H1 (cell line): ENCODE measurements around the gene PCSK1N. TPM values are rescaled to one million over a fixed set of nuclear protein-coding genes. Genes with fewer than 3 reads are reported as not detected.

Experiments used
- CTCF ChIA-PET: fragments of 300-600 bp; sonication (Branson Sonifier 250); formaldehyde crosslinking; loops from one replicate; lab custom pipeline; 2021; ENCODE audit not compliant: partially characterized antibody; lab: Charles Lee
- POLR2A ChIA-PET: fragments of 300-600 bp; sonication (Branson Sonifier 250); formaldehyde crosslinking; loops from one replicate; lab custom pipeline; 2021; ENCODE audit warnings: inconsistent platforms; ENCODE audit not compliant: partially characterized antibody; lab: Charles Lee
- DNase-seq, 2 experiments: peaks; one replicate each; pipeline versions ENCODE4 v3.0.0 to v3.0.0-alpha.2; 2010 to 2022; ENCODE audit warnings: low spot score in 2 of 2, low read depth in 1 of 2, mixed read lengths in 1 of 2
- FAIRE-seq: peaks from 2 replicates; lab custom pipeline; 2011; peaks lifted over from hg19 to GRCh38; lab: Jason Lieb, UNC
- H2AFZ ChIP-seq: 2 replicates; pipeline ENCODE4 v1.8.1; 2012; ENCODE audit warnings: low read length, inconsistent platforms
- H2AK5ac ChIP-seq: 2 replicates; pipeline ENCODE4 v1.6.1; 2013; ENCODE audit warnings: low read depth, low read length
- H2BK120ac ChIP-seq: replicated peaks from 2 replicates; pipeline ENCODE3; 2013; ENCODE audit warnings: low read depth, low read length, inconsistent platforms
- H2BK12ac ChIP-seq: 2 replicates; pipeline ENCODE4 v1.6.1; 2013; ENCODE audit warnings: low read depth, low read length
- H2BK15ac ChIP-seq: 2 replicates; pipeline ENCODE4 v1.6.1; 2013; ENCODE audit warnings: low read length
- H2BK20ac ChIP-seq: 2 replicates; pipeline ENCODE4 v1.6.1; 2013; ENCODE audit warnings: low read length
- H2BK5ac ChIP-seq: 2 replicates; pipeline ENCODE4 v1.6.1; 2013; ENCODE audit warnings: low read depth, low read length
- H3K14ac ChIP-seq: 2 replicates; pipeline ENCODE4 v1.6.1; 2013; ENCODE audit warnings: inconsistent platforms; ENCODE audit not compliant: insufficient read length
- H3K18ac ChIP-seq: 2 replicates; pipeline ENCODE4 v1.6.1; 2013; ENCODE audit warnings: low read length; ENCODE audit errors: extremely low read depth
- H3K23ac ChIP-seq: 2 replicates; pipeline ENCODE4 v1.6.1; 2013; ENCODE audit warnings: inconsistent platforms; ENCODE audit not compliant: insufficient read length
- H3K23me2 ChIP-seq: 2 replicates; pipeline ENCODE4 v1.6.1; 2013; ENCODE audit warnings: low read depth, low read length
- H3K27ac ChIP-seq: 2 replicates; pipeline ENCODE4 v1.6.1; 2011; ENCODE audit warnings: low read depth, low read length, inconsistent platforms
- H3K27me3 ChIP-seq, 4 experiments: replicated peaks in 1 of 4; 1 replicate in 1 of 4; 2 replicates in 3 of 4; pipeline versions ENCODE4 v1.6.1 to v1.8.1; 2011 to 2013; ENCODE audit warnings: low read length in 3 of 4, mild to moderate bottlenecking in 3 of 4, inconsistent platforms in 2 of 4, mixed read lengths in 2 of 4, moderate library complexity in 1 of 4; ENCODE audit not compliant: control insufficient read depth in 3 of 4, insufficient read depth in 3 of 4; ENCODE audit errors: extremely low read depth in 1 of 4
- H3K36me3 ChIP-seq, 4 experiments: 2 replicates each; pipeline versions ENCODE4 v1.6.1 to v1.8.1; 2011 to 2013; ENCODE audit warnings: mild to moderate bottlenecking in 4 of 4, low read length in 3 of 4, moderate library complexity in 2 of 4, control low read depth in 1 of 4, inconsistent platforms in 1 of 4; ENCODE audit not compliant: insufficient read depth in 4 of 4, control insufficient read depth in 2 of 4
- H3K4ac ChIP-seq: replicated peaks from 2 replicates; pipeline ENCODE3; 2013; ENCODE audit warnings: low read length, low read depth, mixed read lengths, inconsistent platforms; ENCODE audit not compliant: insufficient read length
- H3K4me1 ChIP-seq, 4 experiments: replicated peaks in 1 of 4; 1 replicate in 1 of 4; 2 replicates in 3 of 4; pipeline versions ENCODE4 v1.6.1 to v1.8.1; 2011 to 2013; ENCODE audit warnings: low read length in 3 of 4, inconsistent platforms in 2 of 4, mixed read lengths in 1 of 4; ENCODE audit not compliant: insufficient read depth in 4 of 4, control insufficient read depth in 3 of 4
- H3K4me2 ChIP-seq, 2 experiments: 2 replicates each; pipeline versions ENCODE4 v1.6.1 to v1.8.1; 2011 to 2013; ENCODE audit warnings: low read depth in 2 of 2, low read length in 2 of 2, control low read depth in 1 of 2, inconsistent platforms in 1 of 2, mild to moderate bottlenecking in 1 of 2; ENCODE audit not compliant: insufficient read depth in 1 of 2
- H3K4me3 ChIP-seq, 4 experiments: fragments of 200-600, 300-600 bp in 1 of 4; sonication (generic), shearing (Covaris generic), sonication (Bioruptor Twin) in 1 of 4; 2 replicates each; pipeline versions ENCODE4 v1.5.1 to v1.8.1; 2011 to 2016; ENCODE audit warnings: low read length in 4 of 4, low read depth in 3 of 4, control low read depth in 2 of 4, inconsistent platforms in 2 of 4, mild to moderate bottlenecking in 2 of 4, mixed read lengths in 1 of 4, moderate library complexity in 1 of 4; ENCODE audit not compliant: insufficient read depth in 2 of 4; ENCODE audit errors: extremely low read depth in 1 of 4
- H3K56ac ChIP-seq: replicated peaks from 2 replicates; pipeline ENCODE3; 2013; ENCODE audit warnings: low read depth, mild to moderate bottlenecking, mixed read lengths, low read length, inconsistent platforms; ENCODE audit not compliant: insufficient read length
- H3K79me1 ChIP-seq: 2 replicates; pipeline ENCODE4 v1.6.1; 2013; ENCODE audit warnings: low read depth, low read length, control low read depth
- H3K79me2 ChIP-seq, 2 experiments: 2 replicates each; pipeline versions ENCODE4 v1.6.1 to v1.8.1; 2012 to 2013; ENCODE audit warnings: low read length in 2 of 2, mild to moderate bottlenecking in 2 of 2, inconsistent platforms in 1 of 2; ENCODE audit not compliant: insufficient read depth in 2 of 2, control insufficient read depth in 1 of 2
- H3K9ac ChIP-seq, 4 experiments: replicated peaks in 1 of 4; 1 replicate in 1 of 4; 2 replicates in 3 of 4; pipeline versions ENCODE4 v1.6.1 to v1.8.1; 2011 to 2013; ENCODE audit warnings: low read depth in 3 of 4, low read length in 3 of 4, control low read depth in 2 of 4, mild to moderate bottlenecking in 2 of 4, moderate library complexity in 2 of 4, inconsistent platforms in 1 of 4; ENCODE audit errors: extremely low read depth in 1 of 4
- H3K9me3 ChIP-seq, 2 experiments: 2 replicates each; pipeline versions ENCODE4 v1.6.1 to v1.8.1; 2012 to 2013; ENCODE audit warnings: mild to moderate bottlenecking in 2 of 2, moderate library complexity in 2 of 2, control low read depth in 1 of 2, inconsistent platforms in 1 of 2, low read depth in 1 of 2, low read length in 1 of 2, mixed read lengths in 1 of 2; ENCODE audit not compliant: insufficient read depth in 2 of 2
- H4K20me1 ChIP-seq, 2 experiments: replicated peaks in 1 of 2; 2 replicates each; pipeline versions ENCODE3 to v1.8.1; 2011 to 2013; ENCODE audit warnings: inconsistent platforms in 2 of 2, low read length in 2 of 2, mild to moderate bottlenecking in 1 of 2; ENCODE audit not compliant: insufficient read depth in 2 of 2, control insufficient read depth in 1 of 2
- H4K5ac ChIP-seq: 2 replicates; pipeline ENCODE4 v1.6.1; 2013; ENCODE audit warnings: low read length, low read depth, mixed read lengths, inconsistent platforms; ENCODE audit not compliant: insufficient read length
- H4K8ac ChIP-seq: 2 replicates; pipeline ENCODE4 v1.8.0; 2013; ENCODE audit warnings: mild to moderate bottlenecking, moderate library complexity, low read length, inconsistent platforms; ENCODE audit not compliant: insufficient read depth; ENCODE audit errors: extremely low read depth
- H4K91ac ChIP-seq: replicated peaks from 2 replicates; pipeline ENCODE3; 2013; ENCODE audit warnings: low read length, mixed read lengths, inconsistent platforms; ENCODE audit not compliant: insufficient read length
- BACH1 ChIP-seq: IDR thresholded peaks from 2 replicates; pipeline ENCODE4 v1.6.1; 2012; ENCODE audit warnings: low read length, improper control_type of control experiment
- CTBP2 ChIP-seq: IDR thresholded peaks from 2 replicates; pipeline ENCODE4 v1.7.0; 2011; ENCODE audit warnings: borderline replicate concordance, mild to moderate bottlenecking, moderate library complexity, mixed read lengths, low read length; ENCODE audit not compliant: insufficient read depth, insufficient read length
- EZH2 ChIP-seq: fragments of 200-600 bp; sonication (generic); IDR thresholded peaks from 2 replicates; pipeline ENCODE4 v1.7.1; 2012; ENCODE audit warnings: low read depth, mild to moderate bottlenecking, moderate library complexity, low read length, inconsistent platforms; ENCODE audit not compliant: severe bottlenecking
- KDM4A ChIP-seq: IDR thresholded peaks from one replicate; pipeline ENCODE4 v1.7.1; 2012; ENCODE audit warnings: low read depth, mild to moderate bottlenecking, moderate library complexity, low read length, inconsistent platforms; ENCODE audit not compliant: severe bottlenecking
- SUZ12 ChIP-seq: fragments of 200-600 bp; sonication (generic); IDR thresholded peaks from 2 replicates; pipeline ENCODE4 v1.6.1; 2012; ENCODE audit warnings: mild to moderate bottlenecking, inconsistent platforms, low read length, moderate library complexity, mixed read lengths
- WGBS, 2 experiments: shearing (Covaris generic) in 1 of 2; methylation state at CpG; one replicate each; pipeline versions ENCODE4 v1.1.6 to v1.1.7; 2013 to 2015; ENCODE audit warnings: low lambda C conversion rate in 2 of 2, mixed read lengths in 2 of 2, inconsistent platforms in 1 of 2, low coverage in 1 of 2, missing lambda C conversion rate in 1 of 2; ENCODE audit not compliant: insufficient replicate concordance in 2 of 2, insufficient coverage in 1 of 2, insufficient read length in 1 of 2; ENCODE audit errors: extremely low coverage in 1 of 2, missing lambda C conversion rate in 1 of 2; 5-methylcytosine and 5-hydroxymethylcytosine counted together
- polyA plus RNA-seq, 7 experiments: library from polyadenylated mRNA; depleted of rRNA in 3 of 7; stranded (reverse) in 5 of 7; unstranded in 2 of 7; fragments of >200 nt in 5 of 7; fragments of 200-250 nt in 2 of 7; gene quantifications; 1 replicate in 5 of 7; 2 replicates in 1 of 7; 4 replicates in 1 of 7; pipeline versions ENCODE4 v1.2.1 to v1.2.3, GENCODE V29; 2011 to 2013; ENCODE audit warnings: missing spikeins in 2 of 7, mixed read lengths in 2 of 7
- total RNA-seq: library from RNA; stranded (reverse); fragmentation: NEBNext Ultra II Directional; extraction: Animal tissue kit (Norgen Biotek cat#: 25700); gene quantifications from 2 replicates; pipeline ENCODE4 v1.2.1, GENCODE V29; 2021

PCSK1N gene
- total and polyA plus RNA-seq, 2 of the 8 experiments (the other 6 are each of a cell fraction or from before 2014, with no cell fraction given): 3.6 to 4.5 TPM

- no peak overlapping the region for H4K5ac ChIP-seq
- peaks cover 0 to 3% of the 10 kb centered on the region in 2 experiments for H4K20me1 ChIP-seq
- no peak overlapping the region for H2BK12ac ChIP-seq
- no peak overlapping the region for H3K14ac ChIP-seq
- H2AK5ac ChIP-seq: no peak overlapping the region
- H4K8ac ChIP-seq: peak overlapping the region; percentile 51; the same call in 1 of the 2 replicates
- H2BK5ac ChIP-seq: no peak overlapping the region
- no peak overlapping the region for H4K91ac ChIP-seq
- TF ChIP-seq SUZ12 (peak; percentile 68; the same call in 1 of the 2 replicates), CTBP2 (no peak), BACH1 (no peak), EZH2 (peak; percentile 60), KDM4A (peak; percentile 42)
- H3K23ac ChIP-seq: no peak overlapping the region
- WGBS, 2 experiments: 3% methylated on average over 10 of the region's 58 CpGs; no CpG with 5 or more reads in 1 of the 2 experiments
- H3K4me2 ChIP-seq: peak overlapping the region; percentile 75 to 85
- H3K79me1 ChIP-seq: no peaks in the 10 kb centered on the region
- peaks cover 0 to 8% (median 4%) of the 10 kb centered on the region in 4 experiments; a peak in 5 of 7 replicates for H3K4me1 ChIP-seq
- H3K27ac ChIP-seq: no peak overlapping the region
- no peak overlapping the region for H2BK120ac ChIP-seq
- DNase-seq: no peak
- H2BK20ac ChIP-seq: no peak overlapping the region
- FAIRE-seq: no peak
- POLR2A ChIA-PET: interaction anchor here (1.1 to 2.1 kb wide), 3 partner anchors 25 to 66 kb away, joined by 3 to 6 read pairs (median 5); partner anchors contain the start of genes PQBP1 and TIMM17B
- H3K18ac ChIP-seq: no peak overlapping the region; the same call in 1 of the 2 replicates
- H3K27me3 ChIP-seq: peaks cover 21 to 67% (median 50%) of the 10 kb centered on the region in 4 experiments
- H3K36me3 ChIP-seq: peaks cover 0 to 3% (median 0%) of the 10 kb centered on the region in 4 experiments; a peak in 1 of 8 replicates
- CTCF ChIA-PET: interaction anchor here (0.8 to 1.6 kb wide), 3 partner anchors 9 to 34 kb away, joined by 3 to 4 read pairs (median 4); no protein-coding TSS in a partner anchor
- peak overlapping the region; percentile 37 to 62 (median 42) for H3K4me3 ChIP-seq
- peak overlapping the region; percentile 70; the same call in 1 of the 2 replicates for H2AFZ ChIP-seq
- no peak overlapping the region for H3K56ac ChIP-seq
- no peaks in the 10 kb centered on the region for H3K9me3 ChIP-seq
- no peak overlapping the region for H3K4ac ChIP-seq
- no peaks in the 10 kb centered on the region for H3K79me2 ChIP-seq
- no peak overlapping the region for H3K9ac ChIP-seq
- H3K23me2 ChIP-seq: peaks cover 11% of the 10 kb centered on the region; the same call in 1 of the 2 replicates
- H2BK15ac ChIP-seq: no peak overlapping the region
Observed at GRCh38 chrX:48831136-48831908, 4.1 kb downstream of the PCSK1N start.
